Neural cell (in vitro differentiated cells): ENCODE results near the gene CACNA1E. TPM values are rescaled to one million over a fixed set of nuclear protein-coding genes. Genes with fewer than 3 reads are reported as not detected.

ENCODE experiments used
- H2AFZ ChIP-seq: fragments of 200-600, 300-800 bp; sonication (generic), shearing (Covaris generic); 2 replicates; pipeline ENCODE4 v1.6.0; 2014; ENCODE audit warnings: low read depth, mild to moderate bottlenecking, antibody characterized with exemption, low read length, moderate library complexity
- H3F3A ChIP-seq: fragments of 200-600 bp; shearing (Covaris generic); 2 replicates; pipeline ENCODE4 v1.6.1; 2016; ENCODE audit warnings: mild to moderate bottlenecking, moderate library complexity, mixed read lengths, antibody characterized with exemption, low read length; ENCODE audit not compliant: insufficient read depth, poor library complexity, severe bottlenecking
- H3K27ac ChIP-seq: fragments of 200-600, 300-800 bp; sonication (generic), shearing (Covaris generic); 2 replicates; pipeline ENCODE4 v1.5.1; 2014; ENCODE audit warnings: mild to moderate bottlenecking, low read length, moderate library complexity
- H3K27me3 ChIP-seq: fragments of 300-800, 200-600 bp; sonication (generic), shearing (Covaris generic); 2 replicates; pipeline ENCODE4 v1.6.0; 2014; ENCODE audit warnings: mild to moderate bottlenecking, low read depth, low read length, moderate library complexity; ENCODE audit not compliant: insufficient read depth
- H3K36me3 ChIP-seq: fragments of 300-800, 200-600 bp; sonication (generic), shearing (Covaris generic); 2 replicates; pipeline ENCODE4 v1.5.1; 2014; ENCODE audit warnings: mild to moderate bottlenecking, antibody characterized with exemption, low read length, moderate library complexity; ENCODE audit not compliant: insufficient read depth
- H3K4me2 ChIP-seq: fragments of 300-800, 200-600 bp; sonication (generic), shearing (Covaris generic); 2 replicates; pipeline ENCODE4 v1.6.0; 2014; ENCODE audit warnings: mild to moderate bottlenecking, low read length
- H3K4me3 ChIP-seq: fragments of 300-800, 200-600 bp; sonication (generic), shearing (Covaris generic); 2 replicates; pipeline ENCODE4 v1.5.1; 2014; ENCODE audit warnings: mild to moderate bottlenecking, low read length, moderate library complexity
- H3K79me2 ChIP-seq: fragments of 200-600 bp; shearing (Covaris generic); replicated peaks from 2 replicates; pipeline ENCODE4 v1.6.0; 2014; ENCODE audit warnings: mild to moderate bottlenecking, low read length, moderate library complexity; ENCODE audit not compliant: insufficient read depth
- H3K9ac ChIP-seq: fragments of 300-800, 200-600 bp; sonication (generic), shearing (Covaris generic); 2 replicates; pipeline ENCODE4 v1.6.1; 2016; ENCODE audit warnings: mild to moderate bottlenecking, low read length, mixed read lengths
- H3K9me2 ChIP-seq: fragments of 200-600 bp; shearing (Covaris generic); 2 replicates; pipeline ENCODE4 v1.6.1; 2016; ENCODE audit warnings: mild to moderate bottlenecking, low read length, mixed read lengths; ENCODE audit not compliant: insufficient read depth
- H3K9me3 ChIP-seq: fragments of 200-600, 300-800 bp; sonication (generic), shearing (Covaris generic); 2 replicates; pipeline ENCODE4 v1.6.1; 2016; ENCODE audit warnings: mild to moderate bottlenecking, mixed run types, low read length, moderate library complexity, mixed read lengths
- H4K20me1 ChIP-seq: fragments of 200-600 bp; shearing (Covaris generic); 2 replicates; pipeline ENCODE4 v1.6.1; 2016; ENCODE audit warnings: mild to moderate bottlenecking, mixed run types; ENCODE audit not compliant: insufficient read depth
- CTCF ChIP-seq: fragments of 450-650 bp; IDR thresholded peaks from 2 replicates; pipeline ENCODE4 v1.5.1; 2014; ENCODE audit warnings: antibody characterized with exemption, mild to moderate bottlenecking, moderate library complexity; ENCODE audit not compliant: poor library complexity, severe bottlenecking
- EP300 ChIP-seq: fragments of 450-650 bp; conservative IDR thresholded peaks from 2 replicates; pipeline ENCODE4 v1.6.1; 2014; ENCODE audit warnings: antibody characterized with exemption, mild to moderate bottlenecking, moderate library complexity; ENCODE audit not compliant: poor library complexity, severe bottlenecking
- EZH2 ChIP-seq: fragments of 200-600, 300-800 bp; shearing (Covaris generic), sonication (generic); IDR thresholded peaks from 2 replicates; pipeline ENCODE4 v1.6.1; 2014; ENCODE audit warnings: antibody characterized with exemption, low read length, borderline replicate concordance, mild to moderate bottlenecking; ENCODE audit not compliant: insufficient read depth, poor library complexity, severe bottlenecking
- MXI1 ChIP-seq: fragments of 450-650 bp; conservative IDR thresholded peaks from 2 replicates; pipeline ENCODE4 v1.6.1; 2014; ENCODE audit warnings: antibody characterized with exemption, mild to moderate bottlenecking; ENCODE audit not compliant: poor library complexity, severe bottlenecking
- POLR2AphosphoS5 ChIP-seq: IDR thresholded peaks from 2 replicates; pipeline ENCODE4 v1.6.1; 2012
- RAD21 ChIP-seq: fragments of 450-650 bp; conservative IDR thresholded peaks from 2 replicates; pipeline ENCODE4 v1.6.1; 2014; ENCODE audit warnings: antibody characterized with exemption, mild to moderate bottlenecking, moderate library complexity
- REST ChIP-seq: IDR thresholded peaks from 2 replicates; pipeline ENCODE4 v1.6.1; 2012; ENCODE audit warnings: borderline replicate concordance
- SMC3 ChIP-seq: fragments of 450-650 bp; conservative IDR thresholded peaks from 2 replicates; pipeline ENCODE4 v1.6.1; 2014; ENCODE audit warnings: antibody characterized with exemption, mild to moderate bottlenecking, moderate library complexity; ENCODE audit not compliant: poor library complexity
- TAF1 ChIP-seq: IDR thresholded peaks from 2 replicates; pipeline ENCODE4 v1.6.1; 2012; ENCODE audit warnings: low read depth
- polyA plus RNA-seq: library from polyadenylated mRNA; depleted of rRNA; stranded (reverse); fragments of >200 nt; gene quantifications from 2 replicates; pipeline ENCODE4 v1.2.3, GENCODE V29; 2014

CACNA1E gene
- polyA plus RNA-seq, 1 donor from 2014 or later = 29.5 TPM

- H4K20me1 ChIP-seq = no peaks in the 10 kb centered on the region
- no peak overlapping the region for H3K27ac ChIP-seq
- no peaks in the 10 kb centered on the region for H3K9me3 ChIP-seq
- no peak overlapping the region for H3K4me2 ChIP-seq
- no peaks in the 10 kb centered on the region for H3K36me3 ChIP-seq
- no peaks in the 10 kb centered on the region for H3K9me2 ChIP-seq
- H3K4me3 ChIP-seq = no peak overlapping the region
- no peak overlapping the region for H3K9ac ChIP-seq
- H3K27me3 ChIP-seq = no peaks in the 10 kb centered on the region
- no peak for TF ChIP-seq TAF1
- no peaks in the 10 kb centered on the region for H3F3A ChIP-seq
- no peak overlapping the region for H2AFZ ChIP-seq
- no peaks in the 10 kb centered on the region for H3K79me2 ChIP-seq
These were observed 62.1 kb downstream of the CACNA1E start for GRCh38 chr1:181545395-181545794.

- Histone ChIP-seq H3F3A (no peaks in the 10 kb centered on the region), H2AFZ (no peak overlapping the region), H3K9me2 (no peaks in the 10 kb centered on the region), H3K27ac (no peak overlapping the region), H4K20me1 (no peaks in the 10 kb centered on the region), H3K36me3 (no peaks in the 10 kb centered on the region), H3K27me3 (no peaks in the 10 kb centered on the region), H3K9me3 (no peaks in the 10 kb centered on the region), H3K9ac (no peak overlapping the region), H3K4me2 (no peak overlapping the region), H3K4me3 (no peak overlapping the region), H3K79me2 (no peaks in the 10 kb centered on the region)
- TF ChIP-seq SMC3 = no peak
These were observed 65.2 kb downstream of the CACNA1E start for GRCh38 chr1:181548497-181548896.

- peak overlapping the region; percentile 41 for H3K4me3 ChIP-seq
- H3K4me2 ChIP-seq = no peak overlapping the region
- no peaks in the 10 kb centered on the region for H3K79me2 ChIP-seq
- H3K9me2 ChIP-seq = no peaks in the 10 kb centered on the region
- no peaks in the 10 kb centered on the region for H3K9me3 ChIP-seq
- H3K9ac ChIP-seq = peak overlapping the region; percentile 5
- H3K27me3 ChIP-seq = no peaks in the 10 kb centered on the region
- no peaks in the 10 kb centered on the region for H4K20me1 ChIP-seq
- no peaks in the 10 kb centered on the region for H3K36me3 ChIP-seq
- no peak overlapping the region for H2AFZ ChIP-seq
- TF ChIP-seq EZH2 (no peak), SMC3 (no peak)
- no peak overlapping the region for H3K27ac ChIP-seq
- no peaks in the 10 kb centered on the region for H3F3A ChIP-seq
These were observed 67.9 kb downstream of the CACNA1E start for GRCh38 chr1:181551249-181551648.

GRCh38 chr1:181551754-181552153 lies 68.4 kb downstream of the CACNA1E start:
- Histone ChIP-seq H3K79me2 (no peaks in the 10 kb centered on the region), H3K27ac (no peak overlapping the region)

More at GRCh38 chr1:181551754-181552153, 68.4 kb downstream of the CACNA1E start:
- Histone ChIP-seq H3K9ac (peak overlapping the region; percentile 5), H3K9me2 (no peaks in the 10 kb centered on the region), H3K27me3 (no peaks in the 10 kb centered on the region), H3K36me3 (no peaks in the 10 kb centered on the region), H2AFZ (no peak overlapping the region), H3K4me3 (peak overlapping the region; percentile 41), H3F3A (no peaks in the 10 kb centered on the region), H4K20me1 (no peaks in the 10 kb centered on the region), H3K9me3 (no peaks in the 10 kb centered on the region), H3K4me2 (no peak overlapping the region)
- TF ChIP-seq EZH2 (no peak), POLR2AphosphoS5 (no peak), SMC3 (no peak), EP300 (no peak), MXI1 (no peak), TAF1 (no peak), RAD21 (no peak), CTCF (no peak), REST (no peak)
